Glomerular visceral epithelial cell (primary cell): ENCODE data around the gene HSP90AA1.
A peak's percentile ranks its signal among the peaks of the same experiment; 100 is the strongest.
"Not testable (repeated sequence)": the region's sequence is repeated elsewhere in the genome, so short reads cannot be mapped to it uniquely, and the experiment has no call there.

Experiments used
- DNase-seq: peaks from one replicate; pipeline ENCODE4 v3.0.0-alpha.2; 2016; ENCODE audit errors: extremely low spot score

HSP90AA1 gene

DNA sequence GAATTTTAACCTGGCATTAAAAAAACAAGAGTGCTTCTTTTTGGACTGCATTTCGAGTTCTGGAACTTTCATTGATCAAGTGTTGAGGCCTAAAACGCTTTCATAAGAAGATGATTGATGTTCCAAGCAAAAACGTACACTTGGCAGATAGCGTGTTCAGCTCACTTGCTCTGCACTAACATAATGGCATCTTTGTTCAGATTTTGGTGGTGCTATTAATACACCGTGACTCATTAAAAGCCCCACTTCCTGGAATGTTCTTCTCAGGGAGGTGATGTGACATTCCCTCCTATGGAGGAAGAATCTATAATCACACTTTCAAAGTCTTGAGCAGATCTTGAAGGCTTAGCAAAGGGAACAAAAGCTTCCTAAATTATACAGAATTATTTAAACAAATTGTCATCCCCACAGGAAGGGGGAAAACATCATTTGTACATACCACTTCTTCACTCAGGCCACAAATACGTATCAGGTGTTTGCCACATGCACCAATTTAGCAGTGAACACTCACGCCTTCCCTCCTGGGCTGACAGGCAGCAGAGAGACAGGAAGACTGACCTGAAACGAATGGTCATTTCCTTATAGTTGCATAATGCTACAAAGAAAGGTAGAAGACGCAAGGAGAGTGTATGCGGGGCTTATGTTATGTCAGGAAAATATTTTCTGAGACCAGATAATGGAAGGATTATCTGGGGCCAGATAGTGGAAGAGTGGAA is 15.4 kb downstream of the HSP90AA1 start:
- no peak for DNase-seq

DNA sequence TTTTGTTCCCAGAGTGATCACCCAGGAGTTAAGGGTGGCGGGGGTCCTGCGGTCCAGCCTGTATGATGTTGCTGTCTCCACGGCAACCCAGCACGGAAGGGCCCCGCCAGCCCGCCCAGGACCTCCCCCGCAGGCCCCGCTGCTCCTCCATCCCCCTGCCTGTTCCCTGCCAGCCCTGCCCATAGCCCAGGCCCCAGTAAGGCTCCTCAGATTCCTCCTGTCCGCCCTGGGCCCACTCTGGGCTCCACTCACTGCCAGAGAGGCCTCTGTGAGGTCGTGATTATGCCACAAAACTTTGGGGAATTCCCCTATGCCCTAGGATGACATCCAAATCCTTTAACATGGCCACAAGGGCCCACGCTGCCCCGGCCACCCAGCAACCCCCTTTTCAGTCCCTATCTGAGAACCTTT is 20.8 kb downstream of the HSP90AA1 start:
- no peak for DNase-seq

DNA sequence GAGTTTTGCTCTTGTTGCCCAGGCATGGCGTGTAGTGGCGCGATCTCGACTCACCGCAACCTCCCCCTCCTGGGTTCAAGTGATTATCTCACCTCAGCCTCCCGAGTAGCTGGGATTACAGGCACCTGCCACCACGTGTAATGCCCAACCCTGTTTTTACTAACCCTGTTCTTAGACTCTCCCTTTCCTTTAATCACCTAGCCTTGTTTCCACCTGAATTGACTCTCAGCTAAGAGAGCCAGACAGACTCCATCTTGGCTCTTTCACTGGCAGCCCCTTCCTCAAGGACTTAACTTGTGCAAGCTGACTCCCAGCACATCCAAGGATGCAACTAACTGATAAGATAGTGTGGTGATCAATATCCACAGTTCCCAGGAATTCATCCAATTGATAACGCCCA is 22.3 kb downstream of the HSP90AA1 start:
- not testable (repeated sequence) for DNase-seq

DNA sequence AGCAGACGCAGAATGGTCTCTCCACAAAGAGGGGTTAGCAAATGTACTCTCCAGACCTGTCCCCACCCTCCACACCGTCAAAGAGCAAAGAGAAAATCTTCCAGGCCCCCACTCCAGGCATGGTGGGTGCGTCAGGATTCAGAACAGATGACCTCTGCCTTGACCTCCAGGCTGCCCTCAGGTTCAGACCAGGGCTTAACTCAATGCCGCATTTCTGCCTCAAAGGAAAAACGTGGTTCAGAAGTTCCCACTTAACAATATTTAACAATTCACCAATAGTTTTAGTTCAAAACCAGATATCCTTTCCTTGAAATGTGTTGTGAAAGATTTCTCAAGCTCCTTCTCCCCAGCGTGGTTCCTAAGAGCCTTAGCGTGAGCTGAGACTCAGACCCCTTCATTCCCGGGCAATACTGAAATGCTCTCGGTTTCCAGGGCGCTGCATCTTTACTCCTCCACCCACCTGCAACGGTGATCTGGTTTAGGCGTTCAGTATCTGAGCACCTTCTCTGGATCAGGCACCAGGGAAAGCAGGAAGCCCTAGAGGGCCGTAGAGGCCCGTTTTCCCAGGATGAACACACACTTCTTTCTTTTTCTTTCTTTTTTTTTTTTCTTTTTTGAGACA is 22.9 kb downstream of the HSP90AA1 start:
- DNase-seq = no peak

DNA sequence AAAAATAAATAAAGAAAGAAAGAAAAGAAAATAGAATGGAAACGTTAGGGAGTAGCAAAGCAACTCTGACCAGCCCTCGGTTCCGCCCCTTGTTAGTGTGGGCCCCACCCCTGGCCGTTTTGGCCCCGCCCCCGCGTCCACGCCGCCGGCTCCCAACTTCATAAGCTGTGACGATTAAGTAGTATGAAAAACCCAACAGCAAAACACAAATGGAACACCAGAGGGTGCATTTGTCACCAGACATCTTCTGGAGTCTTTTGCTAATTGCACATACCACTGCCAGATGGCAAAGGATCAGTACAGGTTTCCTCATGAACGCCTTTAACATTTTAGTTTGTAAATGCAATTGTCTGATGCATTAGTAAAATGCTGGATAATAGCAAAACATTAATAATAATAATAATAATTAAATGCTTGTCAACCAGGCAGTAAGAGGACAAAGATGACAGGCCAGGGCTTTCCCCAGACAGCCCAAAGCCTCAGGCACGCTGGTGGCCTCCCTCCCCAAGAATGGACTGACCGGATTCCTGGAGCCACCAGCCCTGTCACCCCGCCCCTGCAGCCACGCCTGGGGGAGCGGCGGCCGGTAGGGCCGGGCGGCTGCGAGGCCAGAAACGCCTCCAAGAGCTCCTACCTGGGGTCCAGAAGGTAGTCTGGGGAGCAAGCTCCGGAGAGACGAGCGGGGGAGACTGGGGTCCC is 23.6 kb downstream of the HSP90AA1 start:
- DNase-seq = peak; percentile 83

DNA sequence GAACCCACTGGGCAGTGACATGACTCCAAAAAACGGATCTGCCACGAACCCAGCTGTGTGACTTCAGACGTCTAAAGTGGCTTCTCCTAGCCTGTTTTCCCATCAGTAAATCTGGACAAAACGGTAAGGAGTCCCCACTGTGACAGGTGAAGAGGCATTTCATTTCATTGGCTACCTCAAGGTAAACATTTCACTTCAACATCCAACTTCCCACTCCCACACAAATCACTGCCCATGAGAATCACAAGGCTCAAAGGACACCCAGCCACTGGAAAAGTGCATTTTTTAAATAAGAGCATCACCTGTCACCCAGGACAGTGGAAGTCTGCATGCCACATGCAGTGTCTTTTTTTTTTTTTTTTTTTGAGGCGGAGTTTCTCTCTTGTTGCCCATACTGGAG is 27.9 kb downstream of the HSP90AA1 start:
- no peak for DNase-seq

DNA sequence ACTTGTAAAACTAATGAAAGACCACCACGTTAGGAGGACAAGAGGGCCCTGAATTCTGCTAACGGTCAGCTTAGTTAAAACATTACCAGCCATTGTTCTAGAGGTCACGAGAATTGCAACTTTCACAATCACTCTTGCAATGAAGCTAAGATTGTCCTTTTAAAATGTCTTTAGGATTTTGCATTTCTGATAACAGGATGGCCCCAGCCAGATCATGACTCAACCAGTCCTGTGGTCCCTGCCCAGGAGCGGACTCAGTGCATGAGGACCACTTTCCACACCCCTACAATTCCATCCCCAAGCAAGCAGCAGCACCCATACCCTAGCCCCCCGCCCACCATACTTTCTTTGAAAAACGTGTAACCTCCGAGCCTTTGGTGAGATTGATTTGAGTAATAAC is 28.7 kb downstream of the HSP90AA1 start:
- DNase-seq = no peak

DNA sequence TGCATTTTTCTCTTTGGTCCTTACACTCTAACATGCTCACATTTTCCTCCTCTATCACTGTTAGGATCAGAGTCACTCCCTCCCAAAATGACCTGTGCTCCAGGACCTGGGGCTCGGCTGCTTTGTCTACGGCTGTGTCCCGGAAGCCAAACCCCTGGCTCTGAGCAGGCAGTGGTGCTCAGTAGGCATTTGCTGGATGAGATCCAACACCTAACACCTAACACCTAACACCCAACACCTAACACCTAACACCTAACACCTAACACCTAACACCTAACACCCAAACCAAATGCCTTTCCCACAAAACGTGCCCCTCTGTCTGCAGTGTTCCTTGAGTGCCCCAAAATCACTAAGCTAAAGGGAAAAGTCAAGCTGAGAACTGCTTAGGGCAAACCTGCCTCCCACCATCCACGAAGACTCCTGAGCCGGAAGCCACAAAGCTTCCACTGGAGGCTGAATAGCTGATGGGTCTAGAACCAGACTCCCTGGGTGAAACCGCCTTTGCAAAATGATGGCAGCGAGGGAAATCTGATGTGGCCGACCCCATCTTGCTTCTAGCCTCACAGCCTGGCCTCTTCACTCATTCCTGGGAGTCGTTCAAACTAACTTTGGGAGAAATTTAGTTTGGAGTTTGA is 29.2 kb downstream of the HSP90AA1 start:
- no peak for DNase-seq

DNA sequence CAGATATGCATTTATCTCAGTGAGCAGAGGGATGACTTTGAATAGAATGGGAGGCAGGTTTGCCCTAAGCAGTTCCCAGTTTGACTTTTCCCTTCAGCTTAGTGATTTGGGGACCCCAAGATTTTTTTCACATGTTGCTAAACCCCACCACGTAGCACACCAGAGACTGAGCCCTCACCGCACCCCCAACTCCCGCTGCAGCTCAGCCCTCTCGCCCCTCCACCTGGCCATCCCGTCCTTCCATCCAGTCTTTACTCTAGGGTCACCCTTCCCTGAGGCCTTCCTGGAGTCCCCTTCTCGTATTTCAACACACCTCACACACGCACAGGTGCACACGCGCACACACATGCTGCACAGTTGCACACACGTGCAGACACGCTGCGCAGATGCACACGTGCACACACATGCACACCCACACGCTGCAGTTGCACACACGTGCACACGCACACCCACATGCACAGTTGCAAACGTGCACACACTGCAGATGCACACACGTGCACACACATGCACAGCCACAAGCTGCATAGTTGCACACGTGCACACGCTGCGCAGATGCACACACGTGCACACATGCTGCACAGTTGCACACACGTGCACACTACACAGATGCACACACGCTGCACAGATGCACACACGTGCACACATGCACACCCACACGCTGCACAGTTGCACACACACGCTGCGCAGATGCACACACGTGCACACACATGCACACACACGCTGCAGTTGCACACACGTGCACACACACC is 30.0 kb downstream of the HSP90AA1 start:
- DNase-seq = no peak

DNA sequence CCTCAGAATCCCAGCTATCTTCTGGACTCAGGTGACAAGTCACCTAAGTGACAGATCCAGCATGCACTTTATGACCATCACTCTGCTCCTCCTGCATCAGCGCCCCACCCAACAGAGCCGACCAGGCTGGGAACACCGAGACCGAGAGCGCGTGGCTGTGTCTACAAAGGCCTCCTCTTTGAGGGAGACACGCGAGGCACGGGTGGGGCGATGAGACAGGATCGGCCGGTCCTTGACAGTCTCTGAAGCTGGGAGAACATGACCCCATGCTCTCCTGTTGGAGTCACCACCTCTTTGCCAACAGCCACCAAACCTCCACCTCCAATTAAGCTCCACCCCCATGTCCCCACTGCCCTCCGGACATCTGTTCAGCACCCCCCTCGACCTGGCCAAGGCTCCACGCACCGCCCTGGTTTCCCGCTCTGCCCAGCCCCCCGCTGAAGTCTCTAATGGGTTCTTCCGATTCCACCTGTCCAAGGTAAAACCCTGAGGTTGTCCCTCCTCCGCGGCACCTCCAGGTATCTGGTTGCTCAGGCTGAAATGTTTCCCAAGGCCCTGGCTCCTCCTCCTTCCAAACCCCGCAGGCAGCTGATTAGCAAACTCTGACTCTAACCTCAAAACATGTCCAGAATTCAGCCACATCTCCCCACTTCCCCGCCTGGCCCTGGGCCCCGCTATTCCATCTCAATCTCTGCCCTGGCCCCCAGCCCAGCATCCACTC is 31.5 kb downstream of the HSP90AA1 start:
- DNase-seq = no peak

DNA sequence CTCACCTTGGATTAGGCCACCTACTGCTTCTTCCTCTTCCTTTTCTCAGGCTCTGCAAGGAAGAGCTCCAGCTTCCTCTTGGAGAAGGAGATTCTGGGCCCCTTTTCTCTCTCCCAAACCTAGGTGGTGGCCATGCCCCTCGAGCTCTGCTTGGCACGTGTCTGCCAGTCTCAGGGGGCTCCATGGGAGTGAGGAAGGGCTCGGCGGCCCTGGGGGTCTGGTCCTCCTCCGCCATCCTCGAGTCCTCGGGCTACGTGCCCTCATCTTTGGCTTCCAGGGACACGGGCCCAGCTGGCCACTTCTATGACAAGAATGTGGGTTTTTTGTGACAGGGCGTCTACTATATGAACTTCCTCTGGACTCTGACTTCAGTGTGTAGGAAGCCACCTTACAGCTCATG is 34.3 kb downstream of the HSP90AA1 start:
- no peak for DNase-seq

DNA sequence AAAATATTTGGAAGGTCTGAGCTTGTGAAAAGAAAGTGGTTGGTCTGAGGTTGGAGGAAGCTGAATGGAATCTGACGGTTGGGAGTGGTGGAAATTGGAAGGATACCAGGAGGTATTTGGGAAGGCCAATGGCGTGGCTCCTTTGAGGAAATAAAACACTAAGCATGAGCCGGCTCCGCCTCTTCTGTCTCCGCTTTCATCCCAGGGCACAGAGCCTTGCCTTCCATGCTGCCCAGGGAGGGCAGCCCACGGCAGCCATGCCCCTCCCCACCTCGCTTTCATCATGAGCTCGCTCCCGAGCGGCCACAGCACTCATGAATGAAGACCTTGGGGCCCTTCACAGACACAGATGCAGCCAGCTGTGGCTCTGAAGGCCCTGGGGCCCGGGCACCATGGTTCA is 36.2 kb downstream of the HSP90AA1 start:
- no peak for DNase-seq

DNA sequence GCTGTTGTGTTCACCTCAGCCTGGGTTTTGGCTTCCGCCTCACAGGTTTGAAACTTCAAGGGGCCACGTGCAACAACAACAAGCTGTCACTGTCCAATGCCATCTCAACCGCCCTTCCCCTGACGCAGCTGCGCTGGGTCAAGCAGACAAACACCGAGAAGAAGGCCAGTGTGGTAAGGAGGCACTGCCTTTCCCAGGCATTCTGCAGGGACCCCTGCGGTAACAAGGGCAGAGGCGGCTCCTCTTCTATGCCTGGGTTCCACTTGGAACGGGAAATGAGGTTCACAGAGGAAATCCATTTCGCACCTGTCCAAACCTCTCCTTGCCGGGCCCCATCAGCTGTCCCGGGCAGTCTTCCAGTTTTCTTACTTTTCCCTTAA is 36.8 kb downstream of the HSP90AA1 start:
- no peak for DNase-seq

DNA sequence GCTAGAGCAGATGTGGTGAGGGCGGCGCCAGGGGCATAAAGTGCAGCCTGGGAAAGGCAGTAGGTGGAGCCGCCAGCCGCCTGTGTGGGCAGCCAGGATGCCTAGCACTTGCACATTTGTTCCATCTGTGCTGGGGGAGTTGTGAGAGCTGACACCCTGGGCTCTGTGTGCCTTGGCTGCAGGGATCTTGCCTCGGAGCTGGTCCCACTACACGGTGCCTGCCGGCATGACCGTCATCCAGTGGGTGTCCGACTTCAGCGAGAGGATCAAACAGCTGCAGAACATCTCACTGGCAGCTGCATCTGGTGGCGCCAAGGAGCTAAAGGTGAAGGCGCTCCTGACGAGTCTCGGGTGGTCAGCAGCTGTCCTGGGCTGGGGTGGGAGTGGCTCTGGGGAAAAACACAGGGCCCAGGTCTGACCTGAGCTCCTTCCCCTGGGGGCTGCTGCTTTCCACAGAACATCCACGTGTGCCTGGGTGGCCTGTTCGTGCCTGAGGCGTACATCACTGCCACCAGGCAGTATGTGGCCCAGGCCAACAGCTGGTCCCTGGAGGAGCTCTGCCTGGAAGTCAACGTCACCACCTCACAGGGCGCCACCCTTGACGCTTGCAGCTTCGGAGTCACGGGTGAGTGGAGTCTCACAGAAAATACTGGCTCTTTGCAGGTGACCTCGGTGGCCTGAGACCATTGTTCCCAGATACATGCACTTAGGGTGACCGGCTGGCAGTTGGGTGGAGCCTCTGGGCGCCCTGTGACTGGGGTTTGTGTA is 37.4 kb downstream of the HSP90AA1 start:
- DNase-seq = no peak

DNA sequence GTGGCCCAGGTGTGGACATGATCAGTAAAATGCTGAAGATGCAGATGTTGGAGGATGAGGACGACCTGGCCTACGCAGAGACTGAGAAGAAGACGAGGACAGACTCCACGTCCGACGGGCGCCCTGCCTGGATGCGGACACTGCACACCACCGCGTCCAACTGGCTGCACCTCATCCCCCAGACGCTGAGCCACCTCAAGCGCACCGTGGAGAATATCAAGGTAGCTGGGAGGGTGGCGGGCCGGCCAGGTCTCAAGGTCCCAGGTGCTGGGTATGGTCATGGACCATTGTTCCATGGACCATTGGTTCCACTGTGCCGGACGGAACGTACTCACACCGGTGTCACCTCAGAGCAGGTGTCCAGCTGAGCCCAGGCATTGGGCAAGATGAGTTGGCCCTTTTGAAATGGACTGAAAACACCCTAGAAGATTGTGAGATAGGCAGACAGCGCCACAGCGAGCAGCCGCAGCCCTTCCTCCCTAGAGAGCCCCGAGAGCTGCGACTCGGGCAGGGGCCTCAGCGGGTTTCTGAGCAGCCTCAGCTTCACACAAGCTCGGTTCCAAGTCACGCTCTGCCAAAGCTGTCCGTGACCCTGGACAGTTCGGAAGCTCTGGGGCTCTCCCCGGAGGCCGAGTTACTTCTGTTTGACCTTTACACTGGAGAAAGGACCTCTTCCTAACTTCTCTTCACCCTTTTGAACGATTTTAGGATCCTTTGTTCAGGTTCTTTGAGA is 38.9 kb downstream of the HSP90AA1 start:
- DNase-seq = no peak

DNA sequence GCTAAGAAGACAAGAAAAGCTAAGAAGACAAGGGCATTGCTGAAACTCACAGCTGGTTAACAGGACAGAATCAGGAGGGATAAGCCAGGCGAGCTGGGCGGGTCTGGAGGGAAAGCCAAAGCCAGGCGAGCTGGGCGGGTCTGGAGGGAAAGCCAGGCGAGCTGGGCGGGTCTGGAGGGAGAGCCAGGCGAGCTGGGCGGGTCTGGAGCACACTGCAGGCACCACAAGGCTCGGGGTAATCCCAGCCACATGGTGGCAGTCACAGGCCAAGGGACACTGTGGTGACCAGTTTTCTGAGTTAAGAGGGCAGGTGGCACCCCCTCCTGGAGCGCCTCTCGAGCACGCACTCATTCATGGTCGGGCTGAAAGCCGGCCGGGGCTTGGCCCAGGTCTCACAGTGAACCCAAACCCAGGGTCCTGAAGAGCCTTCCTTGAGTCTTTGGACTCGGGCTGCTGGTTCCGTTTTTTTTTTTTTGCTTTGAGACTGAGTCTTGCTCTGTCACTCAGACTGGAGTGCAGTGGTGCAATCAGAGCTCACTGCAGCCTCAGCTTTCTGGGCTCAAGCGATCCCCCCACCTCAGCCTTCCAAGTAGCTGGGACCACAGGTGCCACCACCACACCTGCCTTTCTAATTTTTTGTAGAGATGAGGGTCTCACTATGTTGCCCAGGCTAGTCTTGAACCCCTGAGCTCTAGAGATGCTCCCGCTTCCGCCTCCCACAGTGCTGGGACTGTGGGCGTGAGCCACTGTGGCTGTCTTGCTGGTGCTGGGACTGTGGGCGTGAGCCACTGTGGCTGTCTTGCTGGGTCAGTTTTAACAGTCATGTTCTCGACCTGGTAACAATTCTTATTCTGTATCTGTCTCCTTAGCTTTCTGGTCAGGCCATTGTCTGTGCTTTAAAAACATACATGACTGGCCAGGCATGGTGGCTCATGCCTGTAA is 40.2 kb downstream of the HSP90AA1 start:
- no peak for DNase-seq

DNA sequence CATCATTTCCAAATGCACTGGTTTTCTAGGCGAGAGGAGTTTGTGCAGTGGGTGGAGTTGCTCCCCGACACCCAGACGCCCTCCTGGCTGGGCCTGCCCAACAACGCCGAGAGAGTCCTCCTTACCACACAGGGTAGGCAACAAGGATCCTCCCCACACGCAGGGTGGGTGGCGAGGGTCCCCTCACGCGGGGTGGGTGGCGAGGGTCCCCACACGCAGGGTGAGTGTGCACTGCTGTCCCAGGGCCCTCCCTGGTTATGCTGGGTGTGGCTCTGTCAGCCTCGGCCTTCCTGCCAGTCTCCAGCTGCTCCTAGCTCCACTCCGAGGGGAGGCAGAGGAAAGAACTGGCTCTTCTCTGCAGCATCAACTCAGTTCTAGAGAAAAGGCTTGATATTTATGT is 42.3 kb downstream of the HSP90AA1 start:
- no peak for DNase-seq

DNA sequence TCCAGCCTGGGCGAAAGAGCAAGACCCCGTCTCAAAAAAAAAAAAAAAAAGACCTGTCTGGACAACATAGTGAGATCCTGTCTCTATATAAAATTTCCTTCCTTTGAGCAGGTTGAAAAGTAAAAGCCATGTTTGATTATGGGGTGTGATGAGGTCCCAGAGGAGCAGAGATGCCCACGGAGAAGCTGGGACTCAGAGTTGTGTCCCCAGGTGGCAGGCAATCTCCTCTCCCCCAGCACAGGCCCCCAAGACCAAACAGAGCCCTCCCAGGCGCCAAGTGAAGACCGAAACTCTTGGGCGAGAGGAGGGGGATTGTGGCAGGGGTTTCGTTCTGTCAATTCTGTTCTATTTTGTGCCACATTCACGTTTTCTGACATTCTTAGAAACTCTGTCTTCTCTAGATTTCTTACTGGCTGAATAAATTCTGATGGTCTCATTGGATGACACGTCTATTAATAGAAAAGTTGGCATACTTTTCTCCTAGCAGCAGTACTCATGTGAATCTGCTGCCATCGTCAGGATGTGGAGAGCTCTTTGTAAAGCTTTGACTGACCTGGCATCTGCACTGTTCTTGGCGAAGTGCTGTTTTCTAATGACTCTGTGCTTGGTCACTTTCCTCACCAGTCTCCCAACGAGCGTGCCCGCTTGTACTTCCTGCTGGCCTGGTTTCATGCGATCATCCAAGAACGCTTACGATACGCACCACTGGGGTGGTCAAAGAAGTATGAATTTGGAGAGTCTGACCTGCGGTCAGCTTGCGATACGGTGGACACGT is 43.4 kb downstream of the HSP90AA1 start:
- no peak for DNase-seq
